Measurements from ENCODE around the gene UBE4A. TPM values are rescaled to one million over a fixed set of nuclear protein-coding genes. Genes with fewer than 3 reads are reported as not detected.
"Not testable (repeated sequence)": the region's sequence is repeated elsewhere in the genome, so short reads cannot be mapped to it uniquely, and the experiment has no call there.

Gene UBE4A
- total RNA-seq, 4 donors from 2014 or later: 40.3 to 46.1 (median 44.4) TPM

DNA sequence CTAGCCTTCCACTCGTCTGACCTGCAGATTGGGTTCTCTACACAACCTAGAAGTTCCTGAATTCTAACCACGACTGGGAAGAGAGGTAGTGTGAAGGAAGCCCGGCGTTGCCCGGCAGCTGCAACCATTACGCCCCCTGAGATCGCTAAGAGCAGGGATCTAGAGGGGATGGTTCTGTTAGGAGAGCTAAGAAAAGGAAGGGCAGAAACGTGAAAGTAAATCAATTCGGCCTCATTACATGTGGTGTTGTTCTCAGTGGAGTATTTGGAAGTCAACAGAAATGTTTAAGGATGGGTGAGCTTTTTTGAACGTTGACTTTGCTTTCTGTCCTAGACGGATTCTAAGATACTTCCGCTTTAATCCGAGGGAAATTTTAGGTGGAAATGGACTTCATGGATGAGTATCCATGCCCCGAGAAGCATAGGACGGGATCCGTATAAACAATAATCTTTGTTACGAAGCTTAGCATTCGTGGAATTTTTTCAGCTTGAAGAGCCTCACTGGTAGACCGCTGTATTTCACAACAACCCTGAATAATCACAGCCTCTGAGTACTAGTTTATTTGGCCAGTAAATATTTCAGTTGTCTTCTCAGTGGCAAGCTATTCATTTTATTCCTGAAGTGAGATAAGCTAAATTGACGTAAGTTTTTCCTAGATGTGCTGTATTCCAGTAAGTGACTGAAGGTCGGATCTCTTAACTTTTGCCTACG is 42.6 kb downstream of the UBE4A start:
- H3K4me3 ChIP-seq (ENCODE audit: low read depth, poor library complexity, severe bottlenecking): peak overlapping the region; percentile 99
- no peak for DNase-seq (ENCODE audit: low spot score in 2 of 2)
- intact Hi-C loops (cut with DNase I; ENCODE audit: low total_unique reads): no loop called here
- no peak for TF ChIP-seq POLR2A (IDR thresholded peaks at IDR 0.05)
- TF ChIP-seq, protein P1, sequence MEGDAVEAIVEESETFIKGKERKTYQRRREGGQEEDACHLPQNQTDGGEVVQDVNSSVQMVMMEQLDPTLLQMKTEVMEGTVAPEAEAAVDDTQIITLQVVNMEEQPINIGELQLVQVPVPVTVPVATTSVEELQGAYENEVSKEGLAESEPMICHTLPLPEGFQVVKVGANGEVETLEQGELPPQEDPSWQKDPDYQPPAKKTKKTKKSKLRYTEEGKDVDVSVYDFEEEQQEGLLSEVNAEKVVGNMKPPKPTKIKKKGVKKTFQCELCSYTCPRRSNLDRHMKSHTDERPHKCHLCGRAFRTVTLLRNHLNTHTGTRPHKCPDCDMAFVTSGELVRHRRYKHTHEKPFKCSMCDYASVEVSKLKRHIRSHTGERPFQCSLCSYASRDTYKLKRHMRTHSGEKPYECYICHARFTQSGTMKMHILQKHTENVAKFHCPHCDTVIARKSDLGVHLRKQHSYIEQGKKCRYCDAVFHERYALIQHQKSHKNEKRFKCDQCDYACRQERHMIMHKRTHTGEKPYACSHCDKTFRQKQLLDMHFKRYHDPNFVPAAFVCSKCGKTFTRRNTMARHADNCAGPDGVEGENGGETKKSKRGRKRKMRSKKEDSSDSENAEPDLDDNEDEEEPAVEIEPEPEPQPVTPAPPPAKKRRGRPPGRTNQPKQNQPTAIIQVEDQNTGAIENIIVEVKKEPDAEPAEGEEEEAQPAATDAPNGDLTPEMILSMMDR (IDR thresholded peaks at IDR 0.05): no peak
- 1% methylated on average over 22 of the region's 22 CpGs for WGBS, 2 donors

DNA sequence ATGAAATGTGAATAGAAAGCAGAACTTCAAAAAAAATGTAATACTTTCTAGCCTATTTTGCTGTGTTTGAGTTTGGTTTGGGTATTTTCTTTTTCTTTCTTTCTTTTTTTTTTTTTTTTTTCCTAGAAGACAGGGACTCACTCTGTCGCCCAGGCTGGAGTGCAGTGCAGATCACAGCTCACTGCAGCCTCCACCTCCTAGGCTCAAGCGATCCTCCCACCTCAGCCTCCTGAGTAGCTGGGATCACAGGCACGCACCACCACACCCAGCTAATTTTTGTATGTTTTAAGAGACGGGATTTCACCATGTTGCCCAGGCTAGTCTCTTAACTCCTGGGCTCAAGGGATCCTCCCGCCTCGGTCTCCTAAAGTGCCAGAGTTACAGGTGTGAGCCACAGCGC is 43.2 kb downstream of the UBE4A start:
- DNase-seq (ENCODE audit: low spot score in 2 of 2); intact Hi-C loops (cut with DNase I; ENCODE audit: low total_unique reads); H3K4me3 ChIP-seq (ENCODE audit: low read depth, poor library complexity, severe bottlenecking): not testable (repeated sequence)
- WGBS, 2 donors: 73 to 79% methylated on average over 7 of the region's 7 CpGs

DNA sequence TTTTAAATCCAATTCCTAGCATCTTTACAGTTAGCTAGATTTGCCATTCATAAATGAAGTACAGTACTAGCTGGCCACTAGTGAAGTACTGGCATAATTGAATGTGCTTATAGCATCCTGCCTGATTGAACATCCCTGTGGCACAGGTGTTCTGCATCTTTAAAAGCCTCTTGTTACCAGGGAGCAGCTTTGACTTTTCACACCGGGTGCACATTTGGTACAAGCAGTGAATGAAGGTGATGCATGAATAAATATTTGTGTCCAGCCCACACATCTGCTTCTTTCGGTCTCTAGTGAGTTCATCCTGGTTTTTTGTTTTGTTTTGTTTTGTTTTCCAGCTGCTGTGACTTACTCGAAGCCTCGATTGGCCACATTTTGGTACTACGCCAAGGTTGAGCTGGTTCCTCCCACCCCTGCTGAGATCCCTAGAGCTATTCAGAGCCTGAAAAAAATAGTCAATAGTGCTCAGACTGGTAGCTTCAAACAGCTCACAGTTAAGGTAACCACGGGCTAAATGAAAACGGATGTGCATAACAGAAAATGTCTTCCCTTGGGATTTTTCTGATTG is 47.3 kb downstream of the UBE4A start:
- no peak overlapping the region for H3K4me3 ChIP-seq (ENCODE audit: low read depth, poor library complexity, severe bottlenecking)
- no peak for TF ChIP-seq POLR2A (IDR thresholded peaks at IDR 0.05)
- TF ChIP-seq, protein P1 (IDR thresholded peaks at IDR 0.05): no peak
- no peak for DNase-seq (ENCODE audit: low spot score in 2 of 2)
- WGBS, 2 donors: 56 to 65% methylated on average over 7 of the region's 7 CpGs
- intact Hi-C loops (cut with DNase I; ENCODE audit: low total_unique reads): no loop called here

DNA sequence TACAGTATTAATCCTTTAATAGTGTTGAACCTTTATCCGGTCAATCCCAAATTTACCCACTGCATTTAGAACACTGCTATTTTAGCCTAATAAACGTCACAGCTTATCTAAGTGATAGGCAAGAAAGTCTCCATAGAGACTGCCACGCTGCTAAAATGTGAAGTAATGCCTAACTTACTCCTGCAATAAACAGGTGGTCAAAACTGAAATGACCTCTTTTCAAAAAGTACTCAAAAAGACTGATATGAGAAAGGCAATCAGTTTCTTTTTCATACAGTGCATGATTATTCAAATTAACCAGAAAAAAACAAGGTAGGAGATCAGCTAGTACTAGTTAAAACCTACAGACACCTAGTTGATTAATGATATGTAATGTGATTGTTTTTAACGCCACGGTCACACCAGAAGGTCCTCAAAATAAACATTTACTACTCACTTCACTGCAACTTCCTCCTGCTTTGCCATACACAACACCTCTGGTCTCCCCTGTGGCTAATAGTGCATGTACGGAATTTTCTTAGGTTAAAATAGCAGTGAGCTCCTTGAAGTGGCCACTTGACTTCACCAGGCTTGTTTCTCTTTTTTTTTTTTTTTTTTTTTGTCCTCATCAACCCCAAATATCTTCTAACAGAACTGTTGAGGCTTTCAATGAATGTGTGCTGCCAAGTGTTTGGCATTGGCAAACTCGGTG is 50.8 kb downstream of the UBE4A start:
- TF ChIP-seq POLR2A (IDR thresholded peaks at IDR 0.05): no peak
- TF ChIP-seq, protein P1 (IDR thresholded peaks at IDR 0.05): no peak
- intact Hi-C loops (cut with DNase I; ENCODE audit: low total_unique reads): no loop called here
- DNase-seq (ENCODE audit: low spot score in 2 of 2): no peak
- 83 to 87% methylated on average over 7 of the region's 7 CpGs for WGBS, 2 donors
- no peak overlapping the region for H3K4me3 ChIP-seq (ENCODE audit: low read depth, poor library complexity, severe bottlenecking)

DNA sequence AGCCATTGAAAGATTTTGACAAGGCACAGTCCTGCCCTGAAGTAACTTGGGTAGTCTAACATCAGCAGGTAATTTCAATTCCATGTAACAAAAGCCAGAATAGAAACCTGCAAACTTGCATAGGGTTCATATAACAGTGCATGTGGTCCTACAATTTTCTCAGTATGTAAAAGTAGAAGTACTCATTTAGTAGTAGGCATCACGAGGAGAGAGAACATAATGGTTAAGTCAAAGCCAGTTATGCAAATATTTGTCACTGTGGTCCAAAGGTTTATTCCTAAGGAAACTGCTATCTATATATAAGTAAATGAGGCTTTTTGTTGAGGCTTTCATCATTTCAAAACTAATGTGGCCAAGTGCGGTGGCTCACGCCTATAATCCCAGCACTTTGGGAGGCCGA is 52.1 kb downstream of the UBE4A start:
- intact Hi-C loops (cut with DNase I; ENCODE audit: low total_unique reads): no loop called here
- 86 to 91% methylated on average over 4 of the region's 4 CpGs for WGBS, 2 donors
- no peak for DNase-seq (ENCODE audit: low spot score in 2 of 2)
- no peak for TF ChIP-seq POLR2A (IDR thresholded peaks at IDR 0.05)
- TF ChIP-seq, protein P1 (IDR thresholded peaks at IDR 0.05): no peak
- no peak overlapping the region for H3K4me3 ChIP-seq (ENCODE audit: low read depth, poor library complexity, severe bottlenecking)

DNA sequence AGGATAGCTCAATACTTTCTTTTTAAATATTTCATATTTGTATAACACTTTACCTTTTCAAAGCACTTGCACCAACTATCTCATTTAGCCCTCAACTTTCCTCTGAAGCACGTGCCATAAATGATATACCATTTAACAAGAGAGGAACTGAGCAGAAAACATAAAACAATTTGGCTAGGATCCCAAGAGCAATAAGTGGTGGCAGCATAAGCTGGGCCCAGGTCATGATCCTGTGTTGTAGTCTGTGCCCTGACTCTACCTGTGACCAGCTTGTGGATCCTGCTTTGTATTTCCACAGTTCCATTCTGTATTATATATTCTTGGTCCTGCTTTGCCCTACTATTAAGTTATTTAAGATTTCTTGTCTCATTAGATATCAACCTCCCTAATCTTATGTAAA is 53.5 kb downstream of the UBE4A start:
- WGBS, 2 donors: 77 to 79% methylated on average over 1 of the region's 1 CpG
- intact Hi-C loops (cut with DNase I; ENCODE audit: low total_unique reads): no loop called here
- no peak overlapping the region for H3K4me3 ChIP-seq (ENCODE audit: low read depth, poor library complexity, severe bottlenecking)
- DNase-seq (ENCODE audit: low spot score in 2 of 2): no peak
- TF ChIP-seq, protein P1 (IDR thresholded peaks at IDR 0.05): no peak
- no peak for TF ChIP-seq POLR2A (IDR thresholded peaks at IDR 0.05)

All from lower leg skin (tissue), 4 donors.